Natural killer cell (primary cell): ENCODE data around the gene LAMTOR1. TPM values are rescaled to one million over a fixed set of nuclear protein-coding genes. Genes with fewer than 3 reads are reported as not detected.

Source experiments
- ATAC-seq, 3 donors: fragments of 150-1000 bp in 2 of 3; fragments of 200-7000 bp in 1 of 3; cut with Tn5 transposase; 1 replicate in 1 of 3; 2 replicates in 2 of 3; pipeline ENCODE4 v1.10.0; 2021; ENCODE audit warnings: mild to moderate bottlenecking in 2 of 3, moderate library complexity in 2 of 3
- DNase-seq, 2 donors: peaks; one replicate each; pipeline versions ENCODE4 v3.0.0 to v3.0.0-alpha.2; 2013 to 2021; ENCODE audit warnings: mixed read lengths in 1 of 2
- H3K27ac ChIP-seq: one replicate; pipeline ENCODE4 v1.5.1; 2013; ENCODE audit warnings: mild to moderate bottlenecking, low read length
- H3K27me3 ChIP-seq: one replicate; pipeline ENCODE4 v1.6.1; 2013; ENCODE audit warnings: low read length; ENCODE audit not compliant: control insufficient read depth, insufficient read depth
- H3K36me3 ChIP-seq: one replicate; pipeline ENCODE4 v1.6.1; 2013; ENCODE audit warnings: low read length; ENCODE audit not compliant: control insufficient read depth, insufficient read depth
- H3K4me1 ChIP-seq: one replicate; pipeline ENCODE4 v1.6.1; 2013; ENCODE audit warnings: low read length; ENCODE audit not compliant: control insufficient read depth, insufficient read depth
- H3K4me3 ChIP-seq: one replicate; pipeline ENCODE4 v1.5.1; 2013; ENCODE audit warnings: low read length
- H3K9me3 ChIP-seq: one replicate; pipeline ENCODE4 v1.6.1; 2013; ENCODE audit warnings: low read length; ENCODE audit not compliant: control insufficient read depth, insufficient read depth
- H3K27ac Mint-ChIP-seq, 2 donors: one replicate each; pipeline ENCODE4 v1.8.0; 2022; ENCODE audit warnings: mild to moderate bottlenecking in 2 of 2, mixed read lengths in 2 of 2, moderate library complexity in 1 of 2
- H3K27me3 Mint-ChIP-seq, 2 donors: one replicate each; pipeline ENCODE4 v1.8.0; 2022; ENCODE audit warnings: low read depth in 2 of 2, mixed read lengths in 2 of 2
- H3K36me3 Mint-ChIP-seq: one replicate; pipeline ENCODE4 v1.8.0; 2022; ENCODE audit warnings: mixed read lengths
- H3K4me1 Mint-ChIP-seq, 2 donors: one replicate each; pipeline ENCODE4 v1.8.0; 2022; ENCODE audit warnings: mixed read lengths in 2 of 2
- H3K4me3 Mint-ChIP-seq: one replicate; pipeline ENCODE4 v1.8.0; 2022; ENCODE audit warnings: mild to moderate bottlenecking, moderate library complexity, mixed read lengths
- H3K9me3 Mint-ChIP-seq, 2 donors: one replicate each; pipeline ENCODE4 v1.8.0; 2022; ENCODE audit warnings: mixed read lengths in 2 of 2
- WGBS: methylation state at CpG from one replicate; pipeline ENCODE4 v1.1.7; 2013; ENCODE audit warnings: missing lambda C conversion rate; ENCODE audit not compliant: insufficient coverage; 5-methylcytosine and 5-hydroxymethylcytosine counted together
- intact Hi-C: fragments of 100-400 bp; cut with micrococcal nuclease; formaldehyde crosslinking; loops from one replicate; pipeline ENCODE4 v1.14.2; 2022
- total RNA-seq, 4 donors: library from RNA; stranded (reverse); fragments of 120-200 nt in 1 of 4; gene quantifications; one replicate each; pipeline versions ENCODE4 v1.2.3 to v1.2.4, GENCODE V29; 2013 to 2022
- TF ChIP-seq, protein P1 (sequence below): fragments of 200-600 bp; IDR thresholded peaks from one replicate; pipeline ENCODE4 v1.8.0; 2022; ENCODE audit warnings: antibody characterized with exemption

The LAMTOR1 gene
- total RNA-seq, 3 donors from 2014 or later (not counting 1 experiment from before 2014, with no cell fraction given) = 55.5 to 62.9 (median 56.2) TPM

- Histone ChIP-seq H3K27me3 (no peaks in the 10 kb centered on the region), H3K9me3 (peaks cover 2% of the 10 kb centered on the region), H3K4me3 (no peak overlapping the region), H3K36me3 (no peaks in the 10 kb centered on the region), H3K4me1 (no peaks in the 10 kb centered on the region), H3K27ac (no peak overlapping the region)
- Mint-ChIP-seq H3K9me3 (peaks cover 0 to 3% of the 10 kb centered on the region in 2 donors), H3K27ac (no peak overlapping the region), H3K27me3 (peaks cover 13 to 27% of the 10 kb centered on the region in 2 donors), H3K36me3 (no peaks in the 10 kb centered on the region), H3K4me3 (no peak overlapping the region), H3K4me1 (no peaks in the 10 kb centered on the region)
- TF ChIP-seq, protein P1, sequence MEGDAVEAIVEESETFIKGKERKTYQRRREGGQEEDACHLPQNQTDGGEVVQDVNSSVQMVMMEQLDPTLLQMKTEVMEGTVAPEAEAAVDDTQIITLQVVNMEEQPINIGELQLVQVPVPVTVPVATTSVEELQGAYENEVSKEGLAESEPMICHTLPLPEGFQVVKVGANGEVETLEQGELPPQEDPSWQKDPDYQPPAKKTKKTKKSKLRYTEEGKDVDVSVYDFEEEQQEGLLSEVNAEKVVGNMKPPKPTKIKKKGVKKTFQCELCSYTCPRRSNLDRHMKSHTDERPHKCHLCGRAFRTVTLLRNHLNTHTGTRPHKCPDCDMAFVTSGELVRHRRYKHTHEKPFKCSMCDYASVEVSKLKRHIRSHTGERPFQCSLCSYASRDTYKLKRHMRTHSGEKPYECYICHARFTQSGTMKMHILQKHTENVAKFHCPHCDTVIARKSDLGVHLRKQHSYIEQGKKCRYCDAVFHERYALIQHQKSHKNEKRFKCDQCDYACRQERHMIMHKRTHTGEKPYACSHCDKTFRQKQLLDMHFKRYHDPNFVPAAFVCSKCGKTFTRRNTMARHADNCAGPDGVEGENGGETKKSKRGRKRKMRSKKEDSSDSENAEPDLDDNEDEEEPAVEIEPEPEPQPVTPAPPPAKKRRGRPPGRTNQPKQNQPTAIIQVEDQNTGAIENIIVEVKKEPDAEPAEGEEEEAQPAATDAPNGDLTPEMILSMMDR = no peak
- intact Hi-C loops = no loop called here
- 63% methylated on average over 2 of the region's 2 CpGs for WGBS
- ATAC-seq (no peak), DNase-seq (no peak)
These were observed 24.8 kb upstream of the LAMTOR1 start for GRCh38 chr11:72127923-72128322.

- ATAC-seq (no peak), DNase-seq (no peak)
- Mint-ChIP-seq H3K27ac (no peak overlapping the region), H3K36me3 (no peaks in the 10 kb centered on the region), H3K4me3 (no peak overlapping the region), H3K27me3 (peaks cover 9 to 22% of the 10 kb centered on the region in 2 donors), H3K9me3 (peaks cover 0 to 3% of the 10 kb centered on the region in 2 donors), H3K4me1 (no peaks in the 10 kb centered on the region)
- TF ChIP-seq, protein P1 = no peak
- Histone ChIP-seq H3K27ac (no peak overlapping the region), H3K36me3 (no peaks in the 10 kb centered on the region), H3K4me1 (no peaks in the 10 kb centered on the region), H3K4me3 (no peak overlapping the region), H3K9me3 (peaks cover 2% of the 10 kb centered on the region), H3K27me3 (no peaks in the 10 kb centered on the region)
- intact Hi-C loops = no loop called here
- no CpG with 5 or more reads among the region's 1 CpG for WGBS
These were observed 22.9 kb upstream of the LAMTOR1 start for GRCh38 chr11:72125956-72126355.

DNA sequence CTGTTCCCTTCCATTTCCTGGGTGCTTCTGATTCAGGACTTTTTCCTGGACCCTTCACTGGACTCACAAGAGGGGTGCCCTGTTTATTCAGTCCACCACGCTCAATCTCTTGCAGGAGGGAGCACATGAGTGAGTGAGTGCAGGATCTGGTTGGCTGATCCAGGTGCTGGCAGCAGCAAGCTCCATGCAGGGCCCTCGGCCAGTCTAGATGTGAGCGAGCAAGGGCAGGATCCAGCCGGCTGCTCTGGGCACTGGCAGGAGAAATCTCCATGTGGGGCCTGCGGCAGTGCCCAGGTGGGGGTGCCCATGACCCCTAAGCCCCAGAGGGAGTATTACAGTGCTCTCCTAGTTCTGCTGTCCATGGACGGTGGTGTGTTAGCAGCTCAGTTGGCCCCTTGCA is 20.9 kb upstream of the LAMTOR1 start:
- Mint-ChIP-seq H3K27me3 (peaks cover 6 to 13% of the 10 kb centered on the region in 2 donors), H3K4me1 (no peaks in the 10 kb centered on the region), H3K4me3 (no peak overlapping the region), H3K27ac (no peak overlapping the region), H3K9me3 (peaks cover 0 to 3% of the 10 kb centered on the region in 2 donors), H3K36me3 (no peaks in the 10 kb centered on the region)
- H3K27me3 ChIP-seq = no peaks in the 10 kb centered on the region
- 93% methylated on average over 6 of the region's 6 CpGs for WGBS
- intact Hi-C loops = no loop called here
- no peak overlapping the region for H3K4me3 ChIP-seq
- DNase-seq (no peak), ATAC-seq (no peak)
- no peaks in the 10 kb centered on the region for H3K4me1 ChIP-seq
- H3K9me3 ChIP-seq = peaks cover 2% of the 10 kb centered on the region
- no peaks in the 10 kb centered on the region for H3K36me3 ChIP-seq
- H3K27ac ChIP-seq = no peak overlapping the region
- TF ChIP-seq, protein P1 = no peak

DNA sequence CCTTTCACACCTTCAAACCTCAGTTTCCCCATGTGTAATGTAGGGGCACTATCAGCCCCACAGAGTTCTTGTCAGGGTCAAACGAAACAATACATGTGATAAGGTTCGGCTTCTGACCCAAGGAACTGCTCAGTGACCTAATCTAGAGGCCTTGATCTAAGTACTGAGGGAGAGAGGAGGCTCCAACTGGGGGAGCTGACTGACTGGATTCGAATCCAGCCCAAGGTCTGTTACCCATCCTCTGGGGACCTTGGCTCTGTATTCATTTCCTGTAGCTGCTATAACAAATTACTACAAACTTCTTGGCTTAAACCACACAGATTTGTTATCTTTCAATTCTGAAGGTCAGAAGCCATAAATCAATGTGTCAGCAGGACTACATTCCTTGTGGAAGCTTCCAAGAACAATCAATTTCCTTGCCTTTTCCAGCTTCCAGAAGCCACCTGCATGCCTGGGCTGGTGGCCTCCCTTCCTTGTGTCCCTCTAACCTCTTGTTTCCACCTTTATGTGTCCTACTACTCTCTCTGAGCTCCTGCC is 20.1 kb upstream of the LAMTOR1 start:
- H3K36me3 ChIP-seq = no peaks in the 10 kb centered on the region
- DNase-seq (no peak), ATAC-seq (no peak)
- no peaks in the 10 kb centered on the region for H3K27me3 ChIP-seq
- WGBS = 78% methylated on average over 3 of the region's 3 CpGs
- intact Hi-C loops = no loop called here
- no peak overlapping the region for H3K4me3 ChIP-seq
- no peak overlapping the region for H3K27ac ChIP-seq
- Mint-ChIP-seq H3K36me3 (no peaks in the 10 kb centered on the region), H3K4me3 (no peak overlapping the region), H3K27ac (no peak overlapping the region), H3K9me3 (no peaks in the 10 kb centered on the region), H3K4me1 (no peaks in the 10 kb centered on the region), H3K27me3 (peaks cover 3 to 10% of the 10 kb centered on the region in 2 donors)
- no peaks in the 10 kb centered on the region for H3K4me1 ChIP-seq
- H3K9me3 ChIP-seq = no peaks in the 10 kb centered on the region
- TF ChIP-seq, protein P1 = no peak
